ENCODE measurements around the gene RASAL3. TPM values are rescaled to one million over a fixed set of nuclear protein-coding genes. Genes with fewer than 3 reads are reported as not detected.

The RASAL3 gene
- total RNA-seq, 4 donors from 2014 or later, result 2.2 to 5.7 (median 2.9) TPM

- H3K9me3 ChIP-seq, result no peaks in the 10 kb centered on the region
- TF ChIP-seq CTCF (IDR thresholded peaks at IDR 0.05), result no peak
- TF ChIP-seq POLR2A (IDR thresholded peaks at IDR 0.05), result no peak
- peaks cover 0 to 6% (median 0%) of the 10 kb centered on the region in 3 donors for H3K36me3 ChIP-seq
- WGBS, 2 donors, result 33 to 39% methylated on average over 5 to 7 of the region's 10 CpGs
- intact Hi-C loops (cut with DNase I), result no loop called here
- DNase-seq, result no peak
- peaks cover under 1 to 12% (median 2%) of the 10 kb centered on the region in 3 donors for H3K4me1 ChIP-seq
- no peak overlapping the region for H3K27ac ChIP-seq
- H3K27me3 ChIP-seq, result no peaks in the 10 kb centered on the region
- no peak overlapping the region for H3K4me3 ChIP-seq
Measured at GRCh38 chr19:15443838-15444237, 20.5 kb downstream of the RASAL3 start.

GRCh38 chr19:15443325-15443724 lies 21.0 kb downstream of the RASAL3 start:
- Histone ChIP-seq H3K36me3 (peaks cover 0 to 6% (median 0%) of the 10 kb centered on the region in 3 donors), H3K9me3 (no peaks in the 10 kb centered on the region), H3K27me3 (no peaks in the 10 kb centered on the region), H3K4me1 (peaks cover 0 to 8% (median 3%) of the 10 kb centered on the region in 3 donors), H3K27ac (no peak overlapping the region), H3K4me3 (no peak overlapping the region)
- no peak for DNase-seq
- 85 to 98% methylated on average over 3 of the region's 3 CpGs for WGBS, 2 donors
- intact Hi-C loops (cut with DNase I), result no loop called here
- no peak for TF ChIP-seq CTCF (IDR thresholded peaks at IDR 0.05)
- TF ChIP-seq POLR2A (IDR thresholded peaks at IDR 0.05), result no peak

- H3K27ac ChIP-seq, result no peak overlapping the region
- TF ChIP-seq POLR2A (IDR thresholded peaks at IDR 0.05), result no peak
- TF ChIP-seq CTCF (IDR thresholded peaks at IDR 0.05), result no peak
- no peaks in the 10 kb centered on the region for H3K9me3 ChIP-seq
- H3K4me1 ChIP-seq, result peaks cover 0 to 17% (median 11%) of the 10 kb centered on the region in 3 donors
- intact Hi-C loops (cut with DNase I), result no loop called here
- 79 to 87% methylated on average over 3 to 6 of the region's 13 CpGs for WGBS, 2 donors
- peaks cover 0 to 6% (median 0%) of the 10 kb centered on the region in 3 donors for H3K36me3 ChIP-seq
- DNase-seq, result no peak
- H3K27me3 ChIP-seq, result no peaks in the 10 kb centered on the region
- no peak overlapping the region for H3K4me3 ChIP-seq
Measured at GRCh38 chr19:15442142-15442920, 22.0 kb downstream of the RASAL3 start.

GRCh38 chr19:15441317-15441716 lies 23.0 kb downstream of the RASAL3 start:
- Histone ChIP-seq H3K9me3 (no peaks in the 10 kb centered on the region), H3K27ac (no peak overlapping the region), H3K4me3 (no peak overlapping the region), H3K27me3 (no peaks in the 10 kb centered on the region), H3K4me1 (peaks cover 0 to 28% (median 19%) of the 10 kb centered on the region in 3 donors), H3K36me3 (peaks cover 0 to 6% (median 0%) of the 10 kb centered on the region in 3 donors)
- TF ChIP-seq POLR2A (IDR thresholded peaks at IDR 0.05), result no peak
- TF ChIP-seq CTCF (IDR thresholded peaks at IDR 0.05), result no peak
- no peak for DNase-seq
- 61 to 89% methylated on average over 3 of the region's 3 CpGs for WGBS, 2 donors
- intact Hi-C loops (cut with DNase I), result no loop called here

GRCh38 chr19:15439821-15440641 lies 24.3 kb downstream of the RASAL3 start:
- Histone ChIP-seq H3K27me3 (no peaks in the 10 kb centered on the region), H3K4me1 (peaks cover 0 to 29% (median 19%) of the 10 kb centered on the region in 3 donors), H3K9me3 (no peaks in the 10 kb centered on the region), H3K4me3 (no peak overlapping the region), H3K36me3 (peaks cover 0 to 6% (median 0%) of the 10 kb centered on the region in 3 donors), H3K27ac (no peak overlapping the region)
- 84 to 86% methylated on average over 6 to 7 of the region's 38 CpGs for WGBS, 2 donors
- intact Hi-C loops (cut with DNase I), result no loop called here
- TF ChIP-seq POLR2A (IDR thresholded peaks at IDR 0.05), result no peak
- no peak for TF ChIP-seq CTCF (IDR thresholded peaks at IDR 0.05)
- no peak for DNase-seq

Data from esophagus squamous epithelium (tissue), 5 donors.